Stimulated activated CD8-positive, alpha-beta memory T cell treated with anti-CD3 and anti-CD28 coated beads, Interleukin-15, amount 100 ng/mL, for 4 hours (primary cell): ENCODE measurements around the gene OCSTAMP.

Experiments used
- DNase-seq, 2 donors: peaks; one replicate each; pipeline ENCODE4 v3.0.0-alpha.2; 2020; ENCODE audit warnings: low read depth in 2 of 2

Gene OCSTAMP

GRCh38 chr20:46573234-46573633 is 22.8 kb upstream of the OCSTAMP start:
- no peak for DNase-seq

- no peak for DNase-seq
These were observed 22.3 kb upstream of the OCSTAMP start for GRCh38 chr20:46572790-46573189.

GRCh38 chr20:46572153-46572552 is 21.7 kb upstream of the OCSTAMP start:
- no peak for DNase-seq

GRCh38 chr20:46571418-46571817 is 21.0 kb upstream of the OCSTAMP start:
- DNase-seq: no peak

- no peak for DNase-seq
These were observed 20.5 kb upstream of the OCSTAMP start for GRCh38 chr20:46570956-46571355.

- no peak for DNase-seq
These were observed 19.5 kb upstream of the OCSTAMP start for GRCh38 chr20:46569961-46570360.

- DNase-seq: no peak
These were observed 18.2 kb upstream of the OCSTAMP start for GRCh38 chr20:46568570-46569129.

- DNase-seq: no peak
These were observed 15.7 kb upstream of the OCSTAMP start for GRCh38 chr20:46566125-46566524.

- no peak for DNase-seq
These were observed 13.9 kb upstream of the OCSTAMP start for GRCh38 chr20:46564241-46564957.

- DNase-seq: no peak
These were observed 13.4 kb upstream of the OCSTAMP start for GRCh38 chr20:46563860-46564221.

GRCh38 chr20:46563170-46563859 is 12.9 kb upstream of the OCSTAMP start:
- no peak for DNase-seq

- peak; percentile 9 to 24 for DNase-seq
These were observed 12.1 kb upstream of the OCSTAMP start for GRCh38 chr20:46562373-46563169.

- no peak for DNase-seq
These were observed 11.5 kb upstream of the OCSTAMP start for GRCh38 chr20:46562009-46562372.

- DNase-seq: no peak
These were observed 9.4 kb upstream of the OCSTAMP start for GRCh38 chr20:46559685-46560440.

GRCh38 chr20:46559001-46559400 is 8.5 kb upstream of the OCSTAMP start:
- no peak for DNase-seq

- DNase-seq: no peak
These were observed 8.1 kb upstream of the OCSTAMP start for GRCh38 chr20:46558511-46558959.

GRCh38 chr20:46557231-46557956 is 6.9 kb upstream of the OCSTAMP start:
- DNase-seq: no peak

GRCh38 chr20:46555370-46555956 is 5.0 kb upstream of the OCSTAMP start:
- DNase-seq: no peak

- DNase-seq: no peak
These were observed 4.4 kb upstream of the OCSTAMP start for GRCh38 chr20:46554828-46555227.

GRCh38 chr20:46553926-46554325 is 3.5 kb upstream of the OCSTAMP start:
- no peak for DNase-seq
